Calu3 (cell line): Measurements from ENCODE around the gene EIF2B4. TPM values are rescaled to one million over a fixed set of nuclear protein-coding genes. Genes with fewer than 3 reads are reported as not detected.

Experiments
- BruUV-seq: library from RNA; stranded (reverse); fragments of 400-500 nt; replicated peaks from 2 replicates; lab custom pipeline; 2021; lab: Mats Ljungman, UMichigan
- CTCF ChIA-PET: fragments of 300-600 bp; sonication (Branson Sonifier 250); formaldehyde crosslinking; loops from one replicate; lab custom pipeline; 2022; ENCODE audit warnings: antibody characterized with exemption; lab: Charles Lee
- DNase-seq: peaks from one replicate; pipeline ENCODE4 v3.0.0; 2022
- H3K27ac Mint-ChIP-seq: one replicate; pipeline ENCODE4 v1.8.0; 2022; ENCODE audit warnings: mixed read lengths; ENCODE audit not compliant: unreplicated experiment
- H3K27me3 Mint-ChIP-seq: one replicate; pipeline ENCODE4 v1.8.0; 2022; ENCODE audit warnings: mixed read lengths; ENCODE audit not compliant: unreplicated experiment
- H3K36me3 Mint-ChIP-seq: one replicate; pipeline ENCODE4 v1.8.0; 2022; ENCODE audit warnings: mild to moderate bottlenecking, moderate library complexity, mixed read lengths; ENCODE audit not compliant: insufficient read depth, unreplicated experiment
- H3K4me1 Mint-ChIP-seq: one replicate; pipeline ENCODE4 v1.8.0; 2022; ENCODE audit warnings: mild to moderate bottlenecking, low read depth, mixed read lengths; ENCODE audit not compliant: unreplicated experiment
- H3K4me3 Mint-ChIP-seq: one replicate; pipeline ENCODE4 v1.8.0; 2022; ENCODE audit warnings: mild to moderate bottlenecking, low read depth, moderate library complexity, mixed read lengths; ENCODE audit not compliant: unreplicated experiment
- H3K9me3 Mint-ChIP-seq: one replicate; pipeline ENCODE4 v1.8.0; 2022; ENCODE audit warnings: low read depth, mixed read lengths; ENCODE audit not compliant: unreplicated experiment
- CTCF ChIP-seq: fragments of 200-600 bp; IDR thresholded peaks from one replicate; pipeline ENCODE4 v1.8.0; 2022; ENCODE audit warnings: antibody characterized with exemption; ENCODE audit not compliant: unreplicated experiment
- intact Hi-C: fragments of 100-400 bp; cut with micrococcal nuclease; formaldehyde crosslinking; loops from one replicate; pipeline ENCODE4 v1.10.0; 2022; ENCODE audit not compliant: unreplicated experiment
- total RNA-seq: library from RNA; stranded (reverse); gene quantifications from 2 replicates; pipeline ENCODE4 v1.2.3, GENCODE V29; 2022

The EIF2B4 gene
- total RNA-seq, 1 experiment from 2014 or later: 43.7 TPM

GRCh38 chr2:27347641-27348040, 22.5 kb downstream of the EIF2B4 start:
- BruUV-seq: no TSS peak
- intact Hi-C loops: no loop called here
- DNase-seq: no peak
- CTCF ChIA-PET: interaction anchor here (0.7 kb wide), 1 partner anchor 601 kb away, joined by 6 read pairs; no protein-coding TSS in a partner anchor
- Mint-ChIP-seq H3K36me3 (peaks cover 16% of the 10 kb centered on the region), H3K4me3 (no peak overlapping the region), H3K4me1 (peaks cover 11% of the 10 kb centered on the region), H3K27me3 (no peaks in the 10 kb centered on the region), H3K27ac (no peak overlapping the region), H3K9me3 (no peaks in the 10 kb centered on the region)
- no peak for TF ChIP-seq CTCF

GRCh38 chr2:27336173-27336572, 34.0 kb downstream of the EIF2B4 start:
- intact Hi-C loops: no loop called here
- no peaks in the 10 kb centered on the region for H3K9me3 Mint-ChIP-seq
- no peak overlapping the region for H3K4me3 Mint-ChIP-seq
- TF ChIP-seq CTCF: no peak
- CTCF ChIA-PET: no interaction called here
- H3K4me1 Mint-ChIP-seq: no peaks in the 10 kb centered on the region
- H3K36me3 Mint-ChIP-seq: peaks cover 39% of the 10 kb centered on the region
- BruUV-seq: no TSS peak
- H3K27me3 Mint-ChIP-seq: no peaks in the 10 kb centered on the region
- no peak overlapping the region for H3K27ac Mint-ChIP-seq
- DNase-seq: no peak

- BruUV-seq: no TSS peak
- CTCF ChIA-PET: no interaction called here
- no peak overlapping the region for H3K4me3 Mint-ChIP-seq
- DNase-seq: no peak
- H3K9me3 Mint-ChIP-seq: no peaks in the 10 kb centered on the region
- peaks cover 37% of the 10 kb centered on the region for H3K36me3 Mint-ChIP-seq
- no peak for TF ChIP-seq CTCF
- intact Hi-C loops: no loop called here
- no peaks in the 10 kb centered on the region for H3K4me1 Mint-ChIP-seq
- H3K27me3 Mint-ChIP-seq: no peaks in the 10 kb centered on the region
- H3K27ac Mint-ChIP-seq: no peak overlapping the region
These were observed 34.8 kb downstream of the EIF2B4 start for GRCh38 chr2:27335311-27335710.

GRCh38 chr2:27324720-27325119, 45.4 kb downstream of the EIF2B4 start:
- BruUV-seq: no TSS peak
- peaks cover 62% of the 10 kb centered on the region for H3K36me3 Mint-ChIP-seq
- TF ChIP-seq CTCF: no peak
- H3K27ac Mint-ChIP-seq: peak overlapping the region; percentile 96
- no peak overlapping the region for H3K4me3 Mint-ChIP-seq
- DNase-seq: no peak
- intact Hi-C loops: loop anchor here (5.0 kb wide), 1 partner anchor 33 kb away; the partner anchor contains the start of gene GTF3C2
- CTCF ChIA-PET: no interaction called here
- H3K4me1 Mint-ChIP-seq: peaks cover 20% of the 10 kb centered on the region
- H3K27me3 Mint-ChIP-seq: no peaks in the 10 kb centered on the region
- no peaks in the 10 kb centered on the region for H3K9me3 Mint-ChIP-seq
